HL-60 (cell line): ENCODE results near the gene GALNT9.

ENCODE experiments used
- DNase-seq, 2 experiments: peaks; one replicate each; pipeline ENCODE4 v3.0.0-alpha.2; 2010 to 2020; ENCODE audit warnings: low read depth in 1 of 2, low spot score in 1 of 2
- H3K27ac ChIP-seq: fragments of 250-450 bp; sonication (Bioruptor Pico); replicated peaks from 2 replicates; pipeline ENCODE4 v1.5.1; 2020; ENCODE audit warnings: mild to moderate bottlenecking, moderate library complexity
- H3K27me3 ChIP-seq: fragments of 250-450 bp; sonication (Bioruptor Pico); 2 replicates; pipeline ENCODE4 v1.5.1; 2021; ENCODE audit warnings: mild to moderate bottlenecking, moderate library complexity; ENCODE audit not compliant: insufficient read depth, poor library complexity, severe bottlenecking
- H3K4me3 ChIP-seq: replicated peaks from 2 replicates; pipeline ENCODE4 v1.5.1; 2011; ENCODE audit warnings: mild to moderate bottlenecking, control low read depth, low read length; ENCODE audit not compliant: insufficient read depth
- CTCF ChIP-seq: IDR thresholded peaks from one replicate; pipeline ENCODE4 v1.5.1; 2011; ENCODE audit warnings: low read length, control low read depth, inconsistent platforms; ENCODE audit not compliant: insufficient read depth
- GABPA ChIP-seq: IDR thresholded peaks from 2 replicates; pipeline ENCODE4 v1.6.1; 2012; ENCODE audit warnings: low read depth
- POLR2AphosphoS5 ChIP-seq: IDR thresholded peaks from 2 replicates; pipeline ENCODE4 v1.6.1; 2012; ENCODE audit warnings: low read depth
- SPI1 ChIP-seq: IDR thresholded peaks from 2 replicates; pipeline ENCODE4 v1.6.1; 2012; ENCODE audit warnings: low read depth, mild to moderate bottlenecking, borderline replicate concordance
- TF ChIP-seq, protein P1 (sequence below): IDR thresholded peaks from 2 replicates; pipeline ENCODE4 v1.6.1; 2012; ENCODE audit warnings: low read depth; ENCODE audit not compliant: insufficient replicate concordance

Gene GALNT9

GRCh38 chr12:132171293-132171967 lies 158.0 kb downstream of the GALNT9 start:
- H3K27ac ChIP-seq: no peak overlapping the region
- H3K4me3 ChIP-seq: no peak overlapping the region
- DNase-seq: no peak
- peaks cover 3% of the 10 kb centered on the region for H3K27me3 ChIP-seq
- TF ChIP-seq POLR2AphosphoS5 (no peak), CTCF (no peak), GABPA (no peak), SPI1 (no peak)
- TF ChIP-seq, protein P1, sequence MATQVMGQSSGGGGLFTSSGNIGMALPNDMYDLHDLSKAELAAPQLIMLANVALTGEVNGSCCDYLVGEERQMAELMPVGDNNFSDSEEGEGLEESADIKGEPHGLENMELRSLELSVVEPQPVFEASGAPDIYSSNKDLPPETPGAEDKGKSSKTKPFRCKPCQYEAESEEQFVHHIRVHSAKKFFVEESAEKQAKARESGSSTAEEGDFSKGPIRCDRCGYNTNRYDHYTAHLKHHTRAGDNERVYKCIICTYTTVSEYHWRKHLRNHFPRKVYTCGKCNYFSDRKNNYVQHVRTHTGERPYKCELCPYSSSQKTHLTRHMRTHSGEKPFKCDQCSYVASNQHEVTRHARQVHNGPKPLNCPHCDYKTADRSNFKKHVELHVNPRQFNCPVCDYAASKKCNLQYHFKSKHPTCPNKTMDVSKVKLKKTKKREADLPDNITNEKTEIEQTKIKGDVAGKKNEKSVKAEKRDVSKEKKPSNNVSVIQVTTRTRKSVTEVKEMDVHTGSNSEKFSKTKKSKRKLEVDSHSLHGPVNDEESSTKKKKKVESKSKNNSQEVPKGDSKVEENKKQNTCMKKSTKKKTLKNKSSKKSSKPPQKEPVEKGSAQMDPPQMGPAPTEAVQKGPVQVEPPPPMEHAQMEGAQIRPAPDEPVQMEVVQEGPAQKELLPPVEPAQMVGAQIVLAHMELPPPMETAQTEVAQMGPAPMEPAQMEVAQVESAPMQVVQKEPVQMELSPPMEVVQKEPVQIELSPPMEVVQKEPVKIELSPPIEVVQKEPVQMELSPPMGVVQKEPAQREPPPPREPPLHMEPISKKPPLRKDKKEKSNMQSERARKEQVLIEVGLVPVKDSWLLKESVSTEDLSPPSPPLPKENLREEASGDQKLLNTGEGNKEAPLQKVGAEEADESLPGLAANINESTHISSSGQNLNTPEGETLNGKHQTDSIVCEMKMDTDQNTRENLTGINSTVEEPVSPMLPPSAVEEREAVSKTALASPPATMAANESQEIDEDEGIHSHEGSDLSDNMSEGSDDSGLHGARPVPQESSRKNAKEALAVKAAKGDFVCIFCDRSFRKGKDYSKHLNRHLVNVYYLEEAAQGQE: no peak

- no peak overlapping the region for H3K4me3 ChIP-seq
- no peak for TF ChIP-seq CTCF
- no peak for TF ChIP-seq POLR2AphosphoS5
- TF ChIP-seq GABPA: no peak
- TF ChIP-seq, protein P1: no peak
- no peak for TF ChIP-seq SPI1
- DNase-seq: no peak
- H3K27ac ChIP-seq: no peak overlapping the region
- peaks cover 3% of the 10 kb centered on the region for H3K27me3 ChIP-seq
Observed at GRCh38 chr12:132170637-132171292, 158.6 kb downstream of the GALNT9 start.

DNA sequence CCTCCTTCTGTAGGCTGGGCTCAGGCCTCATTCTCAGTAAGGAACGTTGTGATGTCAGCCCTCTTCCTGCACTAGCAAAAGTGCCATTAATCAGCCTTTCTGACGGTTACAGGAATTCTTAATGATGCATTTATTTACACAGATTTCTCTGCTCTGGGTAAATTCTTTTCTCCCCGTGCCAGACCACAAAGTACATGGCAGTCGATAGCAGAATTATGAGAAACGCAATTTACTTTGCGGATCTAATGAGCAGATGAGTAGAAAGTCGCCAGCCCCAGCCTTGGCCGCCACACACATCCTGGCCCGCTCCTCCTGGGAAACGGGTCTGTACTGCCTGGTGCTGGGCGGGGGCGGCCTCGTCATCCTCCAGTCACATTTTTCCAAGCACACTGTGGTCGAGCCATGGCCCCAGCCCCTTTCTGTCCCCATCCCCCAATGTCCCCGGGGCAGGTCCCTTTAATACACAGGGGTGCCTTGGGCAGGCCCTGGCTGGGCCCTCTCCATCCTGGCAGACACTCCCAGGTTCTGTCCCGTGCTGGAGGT lies 159.2 kb downstream of the GALNT9 start:
- no peak overlapping the region for H3K27ac ChIP-seq
- DNase-seq: no peak
- peaks cover 3% of the 10 kb centered on the region for H3K27me3 ChIP-seq
- H3K4me3 ChIP-seq: no peak overlapping the region
- no peak for TF ChIP-seq CTCF

GRCh38 chr12:132169376-132169775 lies 160.0 kb downstream of the GALNT9 start:
- TF ChIP-seq, protein P1: no peak
- TF ChIP-seq CTCF: no peak
- no peak for TF ChIP-seq POLR2AphosphoS5
- no peak for TF ChIP-seq SPI1
- no peak for TF ChIP-seq GABPA
- Histone ChIP-seq H3K27me3 (peaks cover 5% of the 10 kb centered on the region), H3K27ac (no peak overlapping the region), H3K4me3 (no peak overlapping the region)
- DNase-seq: no peak
